NCI-H2227 (cell line): ENCODE data around the gene EMILIN3.

ENCODE experiments used
- DNase-seq: peaks from one replicate; lab custom pipeline; 2025; ENCODE audit not compliant: unreplicated experiment; lab: John Stamatoyannopoulos, UW

The EMILIN3 gene

DNA sequence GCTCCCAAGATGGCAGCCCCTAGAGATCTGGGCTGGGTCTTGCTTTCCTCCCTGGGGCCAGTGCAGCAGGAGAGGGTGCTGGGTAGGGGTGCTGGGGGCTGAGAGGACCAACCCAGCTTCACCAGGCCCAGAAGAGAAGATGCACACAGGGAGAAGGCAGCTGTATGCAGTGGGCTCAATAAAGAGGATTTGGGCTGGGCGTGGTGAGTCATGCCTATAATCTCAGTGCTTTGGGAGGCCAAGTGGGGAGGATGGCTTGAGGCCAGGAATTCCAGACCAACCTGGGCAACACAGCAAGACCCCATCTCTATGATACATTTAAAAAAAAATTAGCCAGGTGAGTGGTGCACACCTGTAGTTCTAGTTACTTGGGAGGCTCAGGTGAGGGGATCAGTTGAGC is 25.7 kb upstream of the EMILIN3 start:
- no peak for DNase-seq

DNA sequence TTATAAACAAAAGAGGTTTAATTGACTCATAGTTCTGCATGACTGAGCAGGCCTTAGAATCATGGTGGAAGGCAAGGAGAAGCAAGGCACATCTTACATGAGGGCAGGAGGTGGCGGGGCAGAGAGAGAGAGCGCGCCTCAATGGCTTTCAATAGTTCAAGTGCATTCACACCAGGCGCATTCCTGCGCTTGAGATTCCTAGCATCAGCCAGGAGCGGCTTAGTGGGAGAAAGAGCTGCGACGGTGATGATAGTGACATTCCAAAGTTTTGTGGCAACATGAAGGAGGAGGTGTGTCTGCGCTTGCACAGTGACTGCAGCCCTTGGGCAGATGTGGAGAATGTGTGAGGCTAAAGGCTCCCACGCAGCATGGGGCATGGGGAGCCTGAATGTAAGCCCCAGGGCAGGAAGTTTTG is 25.0 kb upstream of the EMILIN3 start:
- no peak for DNase-seq

DNA sequence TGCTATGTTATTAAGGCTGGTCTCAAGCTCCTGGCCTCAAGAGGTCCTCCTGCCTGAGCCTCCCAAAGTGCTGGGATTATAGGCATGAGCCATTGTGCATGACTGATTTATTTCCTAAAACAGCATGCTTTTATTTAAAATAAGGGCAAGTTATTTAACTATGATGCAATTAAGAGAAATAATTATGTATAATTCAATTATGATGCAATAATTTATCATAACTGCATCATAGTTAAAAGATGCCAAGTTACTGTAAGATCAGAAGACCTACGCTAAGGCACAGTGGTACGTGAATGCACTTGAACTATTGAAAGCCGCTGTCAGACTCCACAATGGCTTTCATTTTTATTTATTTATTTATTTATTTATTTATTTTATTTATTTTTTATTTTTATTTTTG is 24.3 kb upstream of the EMILIN3 start:
- no peak for DNase-seq

DNA sequence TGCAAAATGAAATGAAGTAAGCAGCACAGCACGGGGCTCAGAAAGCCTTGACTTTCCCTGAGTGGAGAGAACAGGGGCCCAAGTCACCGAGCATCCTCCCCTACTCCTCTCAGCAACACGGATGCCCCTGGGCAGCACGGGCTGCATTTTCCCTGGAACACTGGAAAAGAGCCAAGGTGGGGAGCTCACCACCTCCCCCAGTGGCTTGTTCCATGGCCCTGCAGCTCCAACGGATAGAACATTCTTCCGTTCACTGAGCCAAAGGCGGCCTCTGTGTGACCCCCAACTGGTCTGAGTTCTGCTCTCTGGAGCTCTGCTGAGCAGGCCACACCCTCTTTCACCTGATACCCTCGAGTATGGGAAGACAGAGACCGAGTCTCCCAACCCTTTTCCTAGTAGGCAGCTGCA is 20.8 kb upstream of the EMILIN3 start:
- DNase-seq = peak; percentile 17

DNA sequence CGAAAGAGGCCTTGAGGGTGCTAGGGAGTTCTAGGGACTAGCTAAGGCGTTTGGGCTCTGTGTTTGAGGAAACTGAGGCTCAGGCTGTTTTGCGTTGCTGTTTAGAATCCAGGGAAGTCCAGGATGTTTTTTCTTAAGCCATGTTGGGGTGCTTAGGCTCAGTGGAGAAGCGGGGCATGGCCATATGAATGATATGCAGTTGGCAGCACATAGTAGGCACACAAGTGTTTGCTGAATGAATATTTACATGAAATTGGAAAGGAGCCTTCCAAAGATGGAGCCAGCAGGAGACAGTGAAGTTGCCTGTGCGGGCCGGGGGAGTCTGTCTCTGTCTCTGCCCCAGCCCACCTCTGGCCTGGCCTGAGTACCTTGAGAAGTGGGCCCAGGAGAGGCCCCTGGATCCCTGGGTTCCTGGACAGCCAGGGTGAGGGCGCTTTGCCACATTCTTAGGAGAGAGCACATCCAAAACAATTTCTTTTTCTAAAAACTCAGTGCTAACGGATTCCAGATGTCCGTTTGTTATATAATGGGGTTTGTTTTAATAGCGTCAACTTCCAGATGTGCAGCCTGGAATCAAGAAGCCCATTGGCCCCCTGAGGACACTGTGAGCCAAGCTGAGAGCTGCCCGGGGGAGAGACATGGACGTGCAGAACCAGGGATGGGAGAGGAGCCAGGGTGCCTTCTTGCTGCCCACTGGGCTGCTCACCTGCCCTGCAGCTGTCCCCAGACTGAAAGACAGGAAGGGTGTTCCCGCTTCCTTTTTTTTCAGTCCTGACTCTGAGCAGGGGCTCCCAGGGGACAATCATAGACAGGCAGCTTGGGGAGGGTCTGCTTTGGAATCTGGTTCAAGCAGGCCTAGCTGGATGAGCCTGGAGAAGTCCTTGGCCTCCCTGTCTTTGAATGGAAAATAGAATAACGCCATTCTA is 20.1 kb upstream of the EMILIN3 start:
- DNase-seq = no peak

DNA sequence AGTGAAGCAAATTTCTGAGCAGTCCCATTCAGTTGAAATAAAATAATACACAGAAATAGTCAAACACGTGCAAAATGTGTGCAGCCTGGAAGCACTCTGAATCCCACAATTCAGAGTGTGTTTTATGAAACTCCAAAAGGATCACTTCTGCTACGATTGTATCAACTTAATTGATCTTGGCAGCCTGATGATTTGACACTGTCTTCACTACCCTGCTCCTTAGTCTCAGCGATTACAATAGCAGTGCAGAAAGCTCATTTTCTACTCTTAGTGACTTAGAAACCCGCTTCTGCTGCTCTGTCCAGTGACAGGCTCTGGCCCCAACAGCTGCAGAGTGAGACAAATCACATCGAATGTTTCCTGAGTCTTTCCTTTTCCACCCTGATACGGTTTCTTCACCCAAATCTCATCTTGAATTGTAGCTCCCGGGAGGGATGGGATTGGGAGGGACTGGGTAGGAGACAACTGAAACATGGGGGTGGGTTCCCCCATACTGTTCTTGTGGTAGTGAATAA is 16.2 kb upstream of the EMILIN3 start:
- no peak for DNase-seq

DNA sequence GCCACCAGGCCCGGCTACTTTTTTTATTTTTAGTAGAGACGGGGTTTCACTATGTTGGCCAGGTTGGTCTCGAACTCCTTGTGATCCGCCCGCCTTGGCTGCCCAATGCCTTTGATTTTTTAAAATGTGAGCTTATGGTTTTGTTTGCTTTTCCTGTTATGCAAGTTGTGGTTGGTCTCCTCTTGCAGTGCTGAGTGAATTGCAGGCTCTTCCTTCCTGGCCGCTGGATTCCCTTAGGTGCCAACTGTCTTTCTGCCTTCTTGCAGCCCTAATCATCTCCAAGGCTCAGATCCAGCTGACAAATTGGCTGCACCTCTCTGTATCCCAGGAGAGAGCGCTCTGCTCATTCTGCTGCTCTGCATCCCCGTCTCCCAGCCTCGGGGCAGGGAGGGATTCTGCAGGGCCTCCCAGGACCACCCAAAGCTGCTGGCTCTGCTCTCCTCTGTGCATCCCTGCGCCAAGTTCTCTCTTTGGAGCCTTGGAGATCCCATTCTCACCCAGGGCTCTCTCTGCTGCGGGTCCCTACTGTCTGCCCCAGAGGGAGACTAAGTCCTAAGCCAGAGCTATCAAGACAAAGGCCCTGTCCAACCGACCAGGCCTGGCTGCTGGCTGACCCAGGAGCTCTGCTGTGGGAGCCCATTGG is 14.1 kb upstream of the EMILIN3 start:
- DNase-seq = no peak

DNA sequence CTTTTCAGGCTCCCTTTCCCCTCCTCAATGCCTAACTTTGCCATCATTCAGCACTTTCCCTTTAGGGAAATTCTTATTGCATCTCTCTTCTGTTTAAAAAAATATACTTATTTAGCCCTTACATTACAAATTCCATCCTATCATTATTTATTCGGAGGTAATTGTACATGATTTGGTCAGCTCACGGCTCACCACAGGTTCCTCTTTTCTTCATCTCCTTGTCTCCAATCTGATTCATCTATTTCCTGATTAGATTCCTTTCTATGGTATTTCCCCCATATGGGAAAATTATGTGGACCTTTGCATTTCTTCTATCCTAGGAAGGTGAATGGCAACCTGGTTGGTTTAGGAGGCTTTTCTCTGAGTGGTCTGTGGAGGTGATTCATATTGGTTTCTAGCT is 12.9 kb upstream of the EMILIN3 start:
- no peak for DNase-seq

DNA sequence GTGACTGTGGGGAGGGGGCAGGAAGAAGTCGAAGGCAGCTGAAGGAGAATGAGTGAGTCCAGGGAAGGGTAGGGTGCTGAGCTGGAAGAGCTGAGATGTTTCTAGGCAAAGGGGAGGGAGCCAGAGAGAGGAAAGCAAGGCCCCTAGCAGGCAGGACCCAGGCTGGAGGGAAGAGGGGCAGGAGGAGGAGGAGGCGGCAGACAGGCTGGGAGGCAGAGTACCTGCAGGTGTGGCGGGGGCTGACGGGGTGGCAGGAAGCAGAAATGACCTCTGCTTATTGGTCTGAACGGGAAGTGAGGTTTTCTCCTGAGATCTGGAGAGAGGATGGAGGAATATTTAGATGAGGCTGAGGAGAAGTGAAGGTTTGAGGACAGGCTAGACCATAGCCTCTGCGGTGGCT is 10.7 kb upstream of the EMILIN3 start:
- DNase-seq = no peak

DNA sequence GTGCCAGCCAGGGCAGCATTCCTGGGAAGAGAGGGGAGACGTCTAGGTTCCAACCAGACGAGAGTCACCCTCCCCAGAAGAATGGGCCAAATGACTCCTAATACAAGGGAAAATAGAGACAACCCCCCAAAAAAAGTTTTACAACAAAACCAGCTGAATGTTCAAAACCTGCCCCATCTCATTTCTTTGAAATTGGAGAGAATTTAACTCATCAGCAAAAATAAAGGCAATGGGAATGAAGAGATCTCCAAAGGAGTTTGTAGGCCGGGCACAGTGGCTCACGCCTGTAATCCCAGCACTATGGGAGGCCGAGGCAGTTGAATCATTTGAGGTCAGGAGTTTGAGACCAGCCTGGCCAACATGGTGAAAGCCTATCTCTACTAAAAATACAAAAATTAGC is 9.7 kb upstream of the EMILIN3 start:
- DNase-seq = no peak

DNA sequence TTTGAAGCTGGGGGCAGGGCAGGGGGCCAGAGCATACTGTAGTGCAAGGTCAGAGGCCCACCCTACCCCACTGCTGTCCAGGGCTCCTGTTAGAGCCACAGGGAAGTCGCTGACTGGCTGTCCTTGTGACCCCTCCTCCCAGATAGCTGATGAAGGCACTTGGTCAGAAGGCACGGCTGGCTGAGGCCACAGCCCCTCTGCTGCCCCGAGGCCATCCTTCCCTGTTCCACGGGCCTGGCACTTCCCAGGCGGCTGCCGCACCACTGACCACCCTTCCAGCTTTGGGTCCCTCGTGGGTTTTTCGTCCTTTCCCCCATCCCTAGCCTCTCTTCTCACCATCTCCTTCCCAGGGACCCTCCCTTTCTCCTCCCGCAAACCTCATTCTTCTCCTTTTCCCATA is 9.2 kb upstream of the EMILIN3 start:
- DNase-seq = no peak

DNA sequence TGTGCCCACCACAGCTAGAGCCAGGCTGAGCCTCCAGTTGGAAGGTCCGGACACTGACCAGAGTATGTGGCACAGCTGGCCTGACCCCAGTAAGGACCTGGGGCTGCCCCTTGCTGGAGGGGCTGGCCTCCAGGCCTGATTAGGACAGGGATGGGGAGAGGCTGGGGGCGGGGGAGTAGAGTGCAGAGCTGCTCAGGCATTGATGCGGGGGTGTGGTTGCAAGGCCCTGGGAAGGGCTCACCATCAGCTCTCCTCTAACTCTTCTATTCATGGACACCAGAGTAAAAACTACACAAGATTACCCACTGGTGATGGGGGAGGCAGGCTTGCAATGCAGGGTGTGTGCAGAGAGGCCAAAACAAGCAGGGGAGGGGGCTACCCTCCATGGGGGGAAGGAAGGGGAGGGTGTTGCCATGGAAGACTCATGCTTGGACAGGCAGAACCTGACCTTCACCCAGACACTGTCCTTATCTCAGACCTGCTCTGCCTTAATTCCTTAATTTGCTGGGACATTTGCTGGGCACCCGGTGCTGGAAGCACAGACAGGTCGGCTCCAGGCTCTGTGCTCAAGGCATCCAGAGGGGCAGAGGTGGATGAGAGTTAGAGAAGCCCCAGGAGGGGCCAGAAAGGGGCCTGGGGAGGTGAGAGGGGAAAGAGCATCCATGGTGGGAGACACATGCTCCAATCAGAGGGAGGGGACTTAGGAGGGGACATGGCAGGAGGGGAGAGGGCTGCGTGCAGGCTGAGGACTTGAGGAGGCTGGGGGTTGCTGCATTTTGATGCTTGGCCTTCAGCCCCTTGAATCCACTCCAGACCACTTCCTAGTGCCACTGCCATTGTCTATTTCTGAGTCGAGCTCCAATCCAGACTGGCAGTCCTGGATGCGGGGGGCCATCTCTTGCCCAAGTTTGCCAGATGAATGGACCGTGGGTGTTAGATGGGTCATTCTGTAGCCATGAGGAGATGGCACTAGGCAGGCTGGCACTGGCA is 7.6 kb upstream of the EMILIN3 start:
- no peak for DNase-seq

DNA sequence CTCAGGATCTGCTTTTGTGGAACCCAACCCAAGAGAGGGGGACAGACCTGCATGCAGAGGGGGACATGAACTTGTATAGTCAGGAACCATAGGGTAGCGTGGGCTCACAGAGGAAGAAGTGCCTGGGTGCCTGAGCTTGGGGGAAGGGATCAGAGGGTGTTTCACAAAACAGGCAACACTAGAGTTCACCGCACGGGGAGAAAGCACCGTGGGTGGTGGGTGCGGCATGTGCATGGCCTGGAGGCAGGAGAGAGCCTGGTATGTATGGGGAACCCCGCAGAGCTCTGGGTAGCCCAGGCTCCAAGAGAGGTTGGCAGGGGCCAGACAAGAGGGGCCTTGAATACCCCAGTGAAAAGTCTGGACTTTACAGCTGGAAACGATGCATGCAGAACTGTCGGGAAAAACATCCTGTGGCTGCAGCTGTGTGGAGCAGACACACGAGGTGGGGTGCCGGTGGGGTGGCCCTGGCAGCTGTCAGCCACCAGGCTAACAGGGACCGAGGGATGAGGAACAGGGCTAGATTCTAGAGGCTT is 6.7 kb upstream of the EMILIN3 start:
- DNase-seq = no peak

DNA sequence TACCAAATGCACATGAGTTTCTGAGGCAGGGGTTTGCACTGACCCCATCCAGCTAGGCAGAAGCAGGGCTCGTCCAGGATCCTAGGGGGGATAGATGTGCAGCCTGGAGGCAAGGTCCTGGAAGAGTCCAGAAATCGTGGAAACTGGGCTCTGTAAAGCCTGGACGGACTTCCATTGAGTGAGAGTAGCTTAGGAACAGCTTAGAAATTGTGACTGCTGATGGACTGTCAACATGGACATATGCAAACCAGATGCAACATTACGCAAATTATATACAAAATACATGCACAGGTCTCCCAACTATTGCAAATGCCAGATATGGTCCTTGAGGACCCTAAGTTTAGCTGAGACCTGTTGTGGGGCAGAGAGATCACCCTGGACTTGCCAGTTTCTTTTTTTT is 4.8 kb upstream of the EMILIN3 start:
- no peak for DNase-seq

DNA sequence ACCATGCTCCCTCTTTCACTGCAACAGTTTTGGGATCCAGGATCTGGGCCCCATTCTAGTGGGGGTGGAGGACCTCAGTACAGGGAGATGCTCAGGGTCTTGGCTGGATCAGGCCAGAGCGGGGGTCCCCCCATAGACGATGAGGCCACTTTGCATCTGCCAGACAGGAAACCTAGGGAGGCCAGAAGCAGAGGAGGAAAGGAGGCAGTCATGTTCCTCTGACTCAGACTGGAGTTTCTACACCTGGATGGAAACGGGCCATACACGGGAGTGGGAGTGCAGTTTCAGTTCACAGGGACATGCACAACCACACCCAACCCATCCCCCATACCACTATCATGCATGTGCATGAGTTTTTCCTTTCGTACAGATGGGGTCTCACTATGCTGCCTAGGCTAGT is 3.6 kb upstream of the EMILIN3 start:
- no peak for DNase-seq

DNA sequence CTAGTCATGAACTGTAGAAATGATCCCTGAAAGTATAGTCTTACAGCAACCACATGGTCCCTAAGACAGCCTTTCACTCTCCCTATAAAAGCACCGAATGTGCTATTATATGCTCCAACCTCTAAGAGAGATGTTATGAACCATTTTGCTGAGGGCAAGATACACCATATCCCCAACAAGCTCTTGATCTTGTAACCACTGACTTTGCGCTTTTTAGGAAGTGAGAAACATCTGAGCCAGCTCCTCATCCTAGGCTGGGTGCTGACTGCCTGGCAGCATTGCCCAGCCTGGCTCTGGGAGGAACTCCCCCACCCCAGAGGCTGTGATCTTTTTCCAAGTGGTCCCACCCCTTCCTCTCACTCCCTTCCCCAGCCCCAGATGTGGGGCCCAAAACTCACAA is 3.1 kb upstream of the EMILIN3 start:
- DNase-seq = no peak

DNA sequence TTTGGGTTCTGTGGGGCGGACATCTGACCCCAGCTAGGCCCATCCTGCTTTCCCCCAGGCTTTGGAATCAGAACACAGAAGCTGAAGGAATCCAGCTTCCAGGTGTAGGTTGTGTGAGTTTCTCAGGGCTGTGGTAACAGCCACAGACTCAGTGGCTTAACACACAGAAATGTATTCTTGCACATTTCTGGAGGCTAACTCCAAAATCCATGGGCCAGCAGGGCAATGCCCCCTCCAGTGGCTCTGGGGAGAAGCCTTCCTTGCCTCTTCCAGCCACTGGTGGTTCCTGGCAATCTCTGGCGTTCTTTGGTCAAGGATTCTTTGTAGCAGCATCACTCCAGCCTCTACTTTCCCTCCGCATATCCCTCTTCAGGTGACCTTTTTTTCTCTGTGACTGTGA is 1.3 kb upstream of the EMILIN3 start:
- DNase-seq = no peak

DNA sequence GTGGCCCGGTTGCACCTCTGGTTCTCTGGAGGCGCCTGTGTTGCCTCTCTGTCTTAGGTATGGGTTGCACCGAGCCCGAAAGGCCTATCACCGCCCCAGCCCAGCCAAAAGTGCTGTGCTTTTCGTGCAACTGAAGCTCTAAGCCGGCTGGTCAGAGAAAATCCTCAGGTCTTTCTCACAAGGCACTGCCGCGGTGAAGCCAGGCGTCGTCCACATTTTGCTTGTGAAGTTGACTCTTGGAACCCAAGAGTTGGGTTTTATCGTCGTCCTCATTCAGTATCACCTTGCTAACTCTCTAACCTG is 726 bp upstream of the EMILIN3 start:
- DNase-seq = no peak

DNA sequence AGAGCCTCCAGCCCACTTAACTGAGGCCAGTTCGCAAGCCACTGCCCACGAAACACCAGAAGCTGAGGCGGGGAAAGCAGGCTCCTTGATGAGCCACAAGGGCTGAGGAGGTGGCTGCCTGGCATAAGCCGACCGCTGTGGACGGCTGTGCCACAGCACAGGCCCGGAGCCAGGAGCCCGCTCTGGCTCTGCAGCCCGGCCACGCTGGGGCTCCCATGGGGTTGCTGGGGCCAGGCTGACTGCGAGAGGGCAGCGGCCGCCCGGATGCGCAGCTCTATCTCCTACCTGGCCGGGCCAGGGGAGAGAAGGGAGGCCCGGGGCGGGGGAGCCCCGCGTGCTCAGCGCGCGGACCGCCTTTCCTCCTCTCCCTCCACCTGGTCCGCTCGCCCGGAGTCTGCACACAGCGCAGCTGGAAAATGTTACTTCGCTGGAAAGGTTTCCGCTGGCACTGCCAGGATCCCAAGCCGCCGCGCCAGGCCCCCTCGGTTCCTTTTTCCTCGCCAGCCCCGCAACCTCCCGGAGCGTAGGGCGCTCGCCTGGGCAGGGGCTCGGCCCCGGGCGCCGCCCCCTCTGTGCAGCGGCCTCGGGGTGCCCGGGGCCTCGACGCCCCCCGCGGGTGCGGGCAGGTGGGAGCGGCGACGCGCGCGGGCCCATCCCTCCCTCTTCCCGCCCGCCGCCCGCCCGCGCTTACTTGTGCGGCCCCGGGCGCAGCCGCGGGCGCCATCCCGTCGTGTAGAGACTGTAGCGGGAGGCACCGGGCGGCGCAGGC is 657 bp downstream of the EMILIN3 start:
- DNase-seq = peak; percentile 59
